ENCODE data around the gene CCDC88A.
A peak's percentile ranks its signal among the peaks of the same experiment; 100 is the strongest.

CCDC88A gene

GRCh38 chr2:55418512-55419232 is 984 bp downstream of the CCDC88A start:
- peak overlapping the region; percentile 96 for H3K4me2 ChIP-seq (ENCODE audit: low read length, poor library complexity, severe bottlenecking)
- no peak overlapping the region for H3K23ac ChIP-seq (ENCODE audit: low read length in 2 of 2)
- H4K91ac ChIP-seq (ENCODE audit: low read length), result no peak overlapping the region
- H2BK12ac ChIP-seq (ENCODE audit: low read length in 2 of 2), result peak overlapping the region; percentile 6 to 66
- H3K14ac ChIP-seq (ENCODE audit: low read length in 2 of 2), result peak overlapping the region in 1 of 2 experiments; percentile 71
- no peak for DNase-seq
- no peaks in the 10 kb centered on the region for H3K27me3 ChIP-seq (ENCODE audit: control insufficient read depth in 1 of 2, insufficient read depth in 1 of 2, low read length in 2 of 2)
- no peaks in the 10 kb centered on the region for H3K4me1 ChIP-seq (ENCODE audit: control insufficient read depth, insufficient read depth, low read depth, low read length)
- H3K18ac ChIP-seq (ENCODE audit: low read depth in 1 of 2, low read length in 2 of 2), result peak overlapping the region; percentile 95 to 98
- peak overlapping the region; percentile 79 to 94 for H3K4me3 ChIP-seq (ENCODE audit: insufficient read depth in 1 of 2, low read depth in 1 of 2, low read length in 2 of 2)
- H2AK5ac ChIP-seq (ENCODE audit: low read length, severe bottlenecking), result no peak overlapping the region
- H3K27ac ChIP-seq (ENCODE audit: low read length, poor library complexity, severe bottlenecking), result peak overlapping the region; percentile 92
- whole genome bisulfite sequencing, result under 1% methylated on average over 9 of the region's 11 CpGs
- H3K4ac ChIP-seq (ENCODE audit: low read depth in 1 of 2, low read length in 2 of 2), result peak overlapping the region; percentile 82 to 84
- no peak overlapping the region for H4K8ac ChIP-seq (ENCODE audit: low read length)
- peak overlapping the region; percentile 94 for H3K9ac ChIP-seq (ENCODE audit: low read length)
- H3K9me3 ChIP-seq (ENCODE audit: control insufficient read depth, low read length), result no peaks in the 10 kb centered on the region
- H2AFZ ChIP-seq (ENCODE audit: low read depth, low read length), result peak overlapping the region; percentile 99
- H2BK15ac ChIP-seq (ENCODE audit: low read depth, poor library complexity, severe bottlenecking), result no peak overlapping the region
- H2BK5ac ChIP-seq (ENCODE audit: low read depth, low read length, poor library complexity, severe bottlenecking), result no peak overlapping the region
- peak overlapping the region; percentile 54 for H2BK120ac ChIP-seq (ENCODE audit: low read depth, low read length)
- H3K36me3 ChIP-seq (ENCODE audit: control insufficient read depth in 1 of 2, insufficient read depth in 2 of 2, low read depth in 1 of 2, low read length in 2 of 2), result peaks cover 0 to 3% of the 10 kb centered on the region in 2 experiments
- H3K79me1 ChIP-seq (replicated peaks; ENCODE audit: low read length, poor library complexity, severe bottlenecking), result peaks cover 9% of the 10 kb centered on the region

- Histone ChIP-seq H3K9me3 (ENCODE audit: control insufficient read depth, low read length) (no peaks in the 10 kb centered on the region), H3K23ac (ENCODE audit: low read length in 2 of 2) (no peak overlapping the region), H3K36me3 (ENCODE audit: control insufficient read depth in 1 of 2, insufficient read depth in 2 of 2, low read depth in 1 of 2, low read length in 2 of 2) (peaks cover 0 to 9% of the 10 kb centered on the region in 2 experiments), H2AFZ (ENCODE audit: low read depth, low read length) (no peak overlapping the region), H3K14ac (ENCODE audit: low read length in 2 of 2) (no peak overlapping the region), H3K27ac (ENCODE audit: low read length, poor library complexity, severe bottlenecking) (no peak overlapping the region), H3K4me1 (ENCODE audit: control insufficient read depth, insufficient read depth, low read depth, low read length) (no peaks in the 10 kb centered on the region), H2AK5ac (ENCODE audit: low read length, severe bottlenecking) (no peak overlapping the region), H2BK12ac (ENCODE audit: low read length in 2 of 2) (no peak overlapping the region), H2BK15ac (ENCODE audit: low read depth, poor library complexity, severe bottlenecking) (no peak overlapping the region), H3K9ac (ENCODE audit: low read length) (peak overlapping the region; percentile 94), H3K4me2 (ENCODE audit: low read length, poor library complexity, severe bottlenecking) (no peak overlapping the region), H3K79me1 (replicated peaks; ENCODE audit: low read length, poor library complexity, severe bottlenecking) (peaks cover 9% of the 10 kb centered on the region), H3K4ac (ENCODE audit: low read depth in 1 of 2, low read length in 2 of 2) (no peak overlapping the region), H2BK5ac (ENCODE audit: low read depth, low read length, poor library complexity, severe bottlenecking) (no peak overlapping the region), H4K8ac (ENCODE audit: low read length) (no peak overlapping the region), H4K91ac (ENCODE audit: low read length) (no peak overlapping the region), H3K4me3 (ENCODE audit: insufficient read depth in 1 of 2, low read depth in 1 of 2, low read length in 2 of 2) (peak overlapping the region in 1 of 2 experiments; percentile 94), H2BK120ac (ENCODE audit: low read depth, low read length) (no peak overlapping the region), H3K18ac (ENCODE audit: low read depth in 1 of 2, low read length in 2 of 2) (no peak overlapping the region), H3K27me3 (ENCODE audit: control insufficient read depth in 1 of 2, insufficient read depth in 1 of 2, low read length in 2 of 2) (no peaks in the 10 kb centered on the region)
- 40% methylated on average over 1 of the region's 2 CpGs for WGBS
- peak; percentile 22 for DNase-seq
These were observed 1.6 kb downstream of the CCDC88A start for GRCh38 chr2:55418072-55418471.

- Histone ChIP-seq H3K27me3 (ENCODE audit: control insufficient read depth in 1 of 2, insufficient read depth in 1 of 2, low read length in 2 of 2) (no peaks in the 10 kb centered on the region), H3K36me3 (ENCODE audit: control insufficient read depth in 1 of 2, insufficient read depth in 2 of 2, low read depth in 1 of 2, low read length in 2 of 2) (peaks cover 0 to 18% of the 10 kb centered on the region in 2 experiments), H3K18ac (ENCODE audit: low read depth in 1 of 2, low read length in 2 of 2) (no peak overlapping the region), H2AFZ (ENCODE audit: low read depth, low read length) (no peak overlapping the region), H2BK15ac (ENCODE audit: low read depth, poor library complexity, severe bottlenecking) (no peak overlapping the region), H3K9me3 (ENCODE audit: control insufficient read depth, low read length) (no peaks in the 10 kb centered on the region), H2BK12ac (ENCODE audit: low read length in 2 of 2) (no peak overlapping the region), H2AK5ac (ENCODE audit: low read length, severe bottlenecking) (no peak overlapping the region), H2BK5ac (ENCODE audit: low read depth, low read length, poor library complexity, severe bottlenecking) (no peak overlapping the region), H4K8ac (ENCODE audit: low read length) (no peak overlapping the region), H3K4me3 (ENCODE audit: insufficient read depth in 1 of 2, low read depth in 1 of 2, low read length in 2 of 2) (peak overlapping the region in 1 of 2 experiments; percentile 94), H3K14ac (ENCODE audit: low read length in 2 of 2) (no peak overlapping the region), H3K27ac (ENCODE audit: low read length, poor library complexity, severe bottlenecking) (no peak overlapping the region), H3K4me2 (ENCODE audit: low read length, poor library complexity, severe bottlenecking) (no peak overlapping the region), H4K91ac (ENCODE audit: low read length) (no peak overlapping the region), H2BK120ac (ENCODE audit: low read depth, low read length) (no peak overlapping the region), H3K23ac (ENCODE audit: low read length in 2 of 2) (no peak overlapping the region), H3K79me1 (replicated peaks; ENCODE audit: low read length, poor library complexity, severe bottlenecking) (peaks cover 18% of the 10 kb centered on the region), H3K4ac (ENCODE audit: low read depth in 1 of 2, low read length in 2 of 2) (no peak overlapping the region), H3K4me1 (ENCODE audit: control insufficient read depth, insufficient read depth, low read depth, low read length) (no peaks in the 10 kb centered on the region), H3K9ac (ENCODE audit: low read length) (peak overlapping the region; percentile 94)
- 50% methylated on average over 2 of the region's 5 CpGs for WGBS
- DNase-seq, result no peak
These were observed 2.7 kb downstream of the CCDC88A start for GRCh38 chr2:55416786-55417568.

- Histone ChIP-seq H3K4me1 (ENCODE audit: control insufficient read depth, insufficient read depth, low read depth, low read length) (no peaks in the 10 kb centered on the region), H3K9ac (ENCODE audit: low read length) (no peak overlapping the region), H2AK5ac (ENCODE audit: low read length, severe bottlenecking) (no peak overlapping the region), H2BK5ac (ENCODE audit: low read depth, low read length, poor library complexity, severe bottlenecking) (no peak overlapping the region), H3K79me1 (replicated peaks; ENCODE audit: low read length, poor library complexity, severe bottlenecking) (peaks cover 21% of the 10 kb centered on the region), H4K8ac (ENCODE audit: low read length) (no peak overlapping the region), H3K36me3 (ENCODE audit: control insufficient read depth in 1 of 2, insufficient read depth in 2 of 2, low read depth in 1 of 2, low read length in 2 of 2) (peaks cover 3 to 26% of the 10 kb centered on the region in 2 experiments), H2BK120ac (ENCODE audit: low read depth, low read length) (no peak overlapping the region), H3K4ac (ENCODE audit: low read depth in 1 of 2, low read length in 2 of 2) (no peak overlapping the region), H3K4me2 (ENCODE audit: low read length, poor library complexity, severe bottlenecking) (no peak overlapping the region), H3K4me3 (ENCODE audit: insufficient read depth in 1 of 2, low read depth in 1 of 2, low read length in 2 of 2) (no peak overlapping the region), H3K18ac (ENCODE audit: low read depth in 1 of 2, low read length in 2 of 2) (peak overlapping the region in 1 of 2 experiments; percentile 57), H2BK15ac (ENCODE audit: low read depth, poor library complexity, severe bottlenecking) (no peak overlapping the region), H3K9me3 (ENCODE audit: control insufficient read depth, low read length) (no peaks in the 10 kb centered on the region), H3K27me3 (ENCODE audit: control insufficient read depth in 1 of 2, insufficient read depth in 1 of 2, low read length in 2 of 2) (no peaks in the 10 kb centered on the region), H2AFZ (ENCODE audit: low read depth, low read length) (no peak overlapping the region), H2BK12ac (ENCODE audit: low read length in 2 of 2) (peak overlapping the region in 1 of 2 experiments; percentile 31), H3K23ac (ENCODE audit: low read length in 2 of 2) (peak overlapping the region in 1 of 2 experiments; percentile 93), H3K27ac (ENCODE audit: low read length, poor library complexity, severe bottlenecking) (no peak overlapping the region), H4K91ac (ENCODE audit: low read length) (no peak overlapping the region), H3K14ac (ENCODE audit: low read length in 2 of 2) (peak overlapping the region in 1 of 2 experiments; percentile 65)
- 96% methylated on average over 2 of the region's 2 CpGs for WGBS
- no peak for DNase-seq
These were observed 4.4 kb downstream of the CCDC88A start for GRCh38 chr2:55415300-55415699.
